Measurements from ENCODE around the gene SERINC1.

- TF ChIP-seq, protein P1, sequence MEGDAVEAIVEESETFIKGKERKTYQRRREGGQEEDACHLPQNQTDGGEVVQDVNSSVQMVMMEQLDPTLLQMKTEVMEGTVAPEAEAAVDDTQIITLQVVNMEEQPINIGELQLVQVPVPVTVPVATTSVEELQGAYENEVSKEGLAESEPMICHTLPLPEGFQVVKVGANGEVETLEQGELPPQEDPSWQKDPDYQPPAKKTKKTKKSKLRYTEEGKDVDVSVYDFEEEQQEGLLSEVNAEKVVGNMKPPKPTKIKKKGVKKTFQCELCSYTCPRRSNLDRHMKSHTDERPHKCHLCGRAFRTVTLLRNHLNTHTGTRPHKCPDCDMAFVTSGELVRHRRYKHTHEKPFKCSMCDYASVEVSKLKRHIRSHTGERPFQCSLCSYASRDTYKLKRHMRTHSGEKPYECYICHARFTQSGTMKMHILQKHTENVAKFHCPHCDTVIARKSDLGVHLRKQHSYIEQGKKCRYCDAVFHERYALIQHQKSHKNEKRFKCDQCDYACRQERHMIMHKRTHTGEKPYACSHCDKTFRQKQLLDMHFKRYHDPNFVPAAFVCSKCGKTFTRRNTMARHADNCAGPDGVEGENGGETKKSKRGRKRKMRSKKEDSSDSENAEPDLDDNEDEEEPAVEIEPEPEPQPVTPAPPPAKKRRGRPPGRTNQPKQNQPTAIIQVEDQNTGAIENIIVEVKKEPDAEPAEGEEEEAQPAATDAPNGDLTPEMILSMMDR (IDR thresholded peaks at IDR 0.05 in 2 of 3, conservative IDR thresholded peaks at IDR 0.05 in 1 of 3; ENCODE audit: insufficient read depth in 2 of 3, low read depth in 1 of 3, low read length in 3 of 3): no peak
- TF ChIP-seq MTF1 (CRISPR knock-in tag; IDR thresholded peaks at IDR 0.05; ENCODE audit: borderline replicate concordance) (no peak), SAP30 (IDR thresholded peaks at IDR 0.05; ENCODE audit: borderline replicate concordance, insufficient read depth, low read depth, low read length, poor library complexity, severe bottlenecking) (no peak), ZNF780A (CRISPR knock-in tag; IDR thresholded peaks at IDR 0.05) (no peak), ZBTB1 (CRISPR knock-in tag; IDR thresholded peaks at IDR 0.05; ENCODE audit: borderline replicate concordance, low read depth) (no peak), SREBF1 (IDR thresholded peaks at IDR 0.05; ENCODE audit: borderline replicate concordance, low read depth, low read length) (no peak), ZNF12 (CRISPR knock-in tag; IDR thresholded peaks at IDR 0.05) (no peak), ZNF79 (CRISPR knock-in tag; IDR thresholded peaks at IDR 0.05; ENCODE audit: low read depth) (no peak), SOX6 (IDR thresholded peaks at IDR 0.05) (no peak)
These were observed 29.9 kb upstream of the SERINC1 start for GRCh38 chr6:122501475-122501874.
